ENCODE measurements around the gene LYPD5.

- no peak for TF ChIP-seq POLR2AphosphoS5 (IDR thresholded peaks at IDR 0.05; ENCODE audit: borderline replicate concordance, low read depth, low read length)
- TF ChIP-seq EZH2 (IDR thresholded peaks at IDR 0.05): no peak
Measured at GRCh38 chr19:43760941-43761340, 41.3 kb downstream of the LYPD5 start.

Measured in SK-N-MC (cell line).